ENCODE results near the gene SELENOV.

SELENOV gene

DNA sequence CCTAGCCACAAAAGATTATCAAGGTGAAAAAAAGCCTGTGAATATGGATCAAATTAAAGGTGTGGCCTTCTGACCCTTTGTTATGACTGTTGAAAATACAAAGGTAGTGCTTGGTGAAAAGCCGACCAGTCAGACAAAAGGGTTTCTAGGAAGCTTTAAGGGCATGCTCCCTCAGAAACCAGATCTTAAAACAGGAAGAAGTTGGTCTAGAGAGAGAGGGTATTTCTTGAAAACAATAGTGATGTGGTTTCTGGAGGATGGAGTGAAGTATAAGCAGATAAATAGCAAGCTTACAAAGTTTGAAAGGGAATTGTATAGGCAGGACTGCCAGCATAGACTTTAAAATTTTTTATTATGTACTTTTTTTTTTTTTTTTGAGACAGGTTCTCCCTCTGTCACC is 30.0 kb downstream of the SELENOV start:
- Histone ChIP-seq H3K36me3 (ENCODE audit: control insufficient read depth in 2 of 2, insufficient read depth in 1 of 2, low read length in 2 of 2) (no peaks in the 10 kb centered on the region), H3K4me3 (ENCODE audit: low read depth, low read length) (no peak overlapping the region), H3K9me3 (ENCODE audit: control insufficient read depth, insufficient read depth, low read depth, low read length) (no peaks in the 10 kb centered on the region), H3K27ac (ENCODE audit: extremely low read depth, low read depth, low read length) (no peak overlapping the region), H3K4me1 (ENCODE audit: control insufficient read depth, insufficient read depth, low read length) (peaks cover 5% of the 10 kb centered on the region)
- TF ChIP-seq, protein P1, sequence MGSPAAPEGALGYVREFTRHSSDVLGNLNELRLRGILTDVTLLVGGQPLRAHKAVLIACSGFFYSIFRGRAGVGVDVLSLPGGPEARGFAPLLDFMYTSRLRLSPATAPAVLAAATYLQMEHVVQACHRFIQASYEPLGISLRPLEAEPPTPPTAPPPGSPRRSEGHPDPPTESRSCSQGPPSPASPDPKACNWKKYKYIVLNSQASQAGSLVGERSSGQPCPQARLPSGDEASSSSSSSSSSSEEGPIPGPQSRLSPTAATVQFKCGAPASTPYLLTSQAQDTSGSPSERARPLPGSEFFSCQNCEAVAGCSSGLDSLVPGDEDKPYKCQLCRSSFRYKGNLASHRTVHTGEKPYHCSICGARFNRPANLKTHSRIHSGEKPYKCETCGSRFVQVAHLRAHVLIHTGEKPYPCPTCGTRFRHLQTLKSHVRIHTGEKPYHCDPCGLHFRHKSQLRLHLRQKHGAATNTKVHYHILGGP (tag by site-specific recombination; IDR thresholded peaks at IDR 0.05), result no peak
- ChIA-PET POLR2A (no interaction called here), CTCF (interaction anchor here (0.6 to 5.3 kb wide), 9 partner anchors 11 to 249 kb away, joined by 3 to 37 read pairs (median 4); partner anchors contain the start of gene EID2B)

DNA sequence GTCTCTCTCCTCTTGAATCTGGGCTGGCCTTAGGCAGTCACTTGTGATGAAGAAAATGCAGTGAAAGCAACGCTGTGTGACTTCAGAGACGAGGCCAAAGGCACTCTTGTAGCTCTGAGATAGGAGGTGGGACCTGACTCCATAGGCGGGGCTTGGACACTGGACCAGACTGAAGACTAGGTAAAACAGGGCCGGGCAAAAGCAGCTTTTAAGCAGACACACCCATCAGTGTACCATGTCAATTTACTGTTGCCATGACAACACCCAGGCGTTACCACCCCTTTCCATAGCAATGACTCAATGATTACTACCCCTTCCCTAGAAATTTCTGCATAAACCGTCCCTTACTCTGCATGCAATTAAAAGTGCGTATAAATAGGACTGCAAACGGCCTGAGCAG is 31.7 kb downstream of the SELENOV start:
- ChIA-PET POLR2A (no interaction called here), CTCF (interaction anchor here (0.6 to 7.9 kb wide), 10 partner anchors 10 to 672 kb away, joined by 3 to 148 read pairs (median 4); partner anchors contain the start of genes EID2B and TTC9B)
- Histone ChIP-seq H3K4me3 (ENCODE audit: low read depth, low read length) (no peak overlapping the region), H3K9me3 (ENCODE audit: control insufficient read depth, insufficient read depth, low read depth, low read length) (no peaks in the 10 kb centered on the region), H3K4me1 (ENCODE audit: control insufficient read depth, insufficient read depth, low read length) (peaks cover 3% of the 10 kb centered on the region; the same call in 1 of the 2 replicates), H3K36me3 (ENCODE audit: control insufficient read depth in 2 of 2, insufficient read depth in 1 of 2, low read length in 2 of 2) (no peaks in the 10 kb centered on the region), H3K27ac (ENCODE audit: extremely low read depth, low read depth, low read length) (no peak overlapping the region)
- TF ChIP-seq ZNF10 (tag by site-specific recombination; IDR thresholded peaks at IDR 0.05) (no peak), KLF1 (tag by site-specific recombination; IDR thresholded peaks at IDR 0.05) (peak; percentile 38; the same call in 1 of the 2 replicates)

DNA sequence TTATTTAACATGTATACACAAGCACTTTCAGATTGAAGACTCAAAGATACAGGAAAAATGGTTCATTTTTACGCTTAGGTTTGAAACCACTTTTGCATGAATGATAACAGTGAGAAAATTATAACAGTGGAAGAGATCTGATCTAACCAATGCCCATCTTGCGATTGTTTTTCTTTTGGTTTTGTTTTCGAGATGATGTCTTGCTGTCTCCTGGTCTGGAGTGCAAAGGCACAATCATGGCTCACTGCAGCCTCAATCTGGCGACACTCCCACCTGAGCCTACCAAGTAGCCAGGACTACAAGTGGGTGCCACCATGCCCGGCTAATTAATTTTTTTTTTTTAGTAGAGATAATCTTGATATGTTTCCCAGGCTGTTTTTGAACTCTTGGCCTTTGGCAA is 35.3 kb downstream of the SELENOV start:
- Histone ChIP-seq H3K4me3 (ENCODE audit: low read depth, low read length) (no peak overlapping the region), H3K36me3 (ENCODE audit: control insufficient read depth in 2 of 2, insufficient read depth in 1 of 2, low read length in 2 of 2) (no peaks in the 10 kb centered on the region; a peak in 1 of 3 replicates), H3K9me3 (ENCODE audit: control insufficient read depth, insufficient read depth, low read depth, low read length) (no peaks in the 10 kb centered on the region), H3K4me1 (ENCODE audit: control insufficient read depth, insufficient read depth, low read length) (no peaks in the 10 kb centered on the region), H3K27ac (ENCODE audit: extremely low read depth, low read depth, low read length) (no peak overlapping the region)
- ChIA-PET CTCF (interaction anchor here (1.1 to 7.9 kb wide), 8 partner anchors 8 to 188 kb away, joined by 3 to 148 read pairs (median 9); partner anchors contain the start of gene CLC), POLR2A (no interaction called here)
- TF ChIP-seq ZNF785 (tag by site-specific recombination; IDR thresholded peaks at IDR 0.05), result no peak
- TF ChIP-seq ZNF223 (tag by site-specific recombination; IDR thresholded peaks at IDR 0.05), result no peak
- TF ChIP-seq, protein P2, sequence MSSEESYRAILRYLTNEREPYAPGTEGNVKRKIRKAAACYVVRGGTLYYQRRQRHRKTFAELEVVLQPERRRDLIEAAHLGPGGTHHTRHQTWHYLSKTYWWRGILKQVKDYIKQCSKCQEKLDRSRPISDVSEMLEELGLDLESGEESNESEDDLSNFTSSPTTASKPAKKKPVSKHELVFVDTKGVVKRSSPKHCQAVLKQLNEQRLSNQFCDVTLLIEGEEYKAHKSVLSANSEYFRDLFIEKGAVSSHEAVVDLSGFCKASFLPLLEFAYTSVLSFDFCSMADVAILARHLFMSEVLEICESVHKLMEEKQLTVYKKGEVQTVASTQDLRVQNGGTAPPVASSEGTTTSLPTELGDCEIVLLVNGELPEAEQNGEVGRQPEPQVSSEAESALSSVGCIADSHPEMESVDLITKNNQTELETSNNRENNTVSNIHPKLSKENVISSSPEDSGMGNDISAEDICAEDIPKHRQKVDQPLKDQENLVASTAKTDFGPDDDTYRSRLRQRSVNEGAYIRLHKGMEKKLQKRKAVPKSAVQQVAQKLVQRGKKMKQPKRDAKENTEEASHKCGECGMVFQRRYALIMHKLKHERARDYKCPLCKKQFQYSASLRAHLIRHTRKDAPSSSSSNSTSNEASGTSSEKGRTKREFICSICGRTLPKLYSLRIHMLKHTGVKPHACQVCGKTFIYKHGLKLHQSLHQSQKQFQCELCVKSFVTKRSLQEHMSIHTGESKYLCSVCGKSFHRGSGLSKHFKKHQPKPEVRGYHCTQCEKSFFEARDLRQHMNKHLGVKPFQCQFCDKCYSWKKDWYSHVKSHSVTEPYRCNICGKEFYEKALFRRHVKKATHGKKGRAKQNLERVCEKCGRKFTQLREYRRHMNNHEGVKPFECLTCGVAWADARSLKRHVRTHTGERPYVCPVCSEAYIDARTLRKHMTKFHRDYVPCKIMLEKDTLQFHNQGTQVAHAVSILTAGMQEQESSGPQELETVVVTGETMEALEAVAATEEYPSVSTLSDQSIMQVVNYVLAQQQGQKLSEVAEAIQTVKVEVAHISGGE (tag by site-specific recombination; conservative IDR thresholded peaks at IDR 0.05; ENCODE audit: low read depth), result no peak
- TF ChIP-seq GLI4 (tag by site-specific recombination; IDR thresholded peaks at IDR 0.05), result no peak
- no peak for TF ChIP-seq ZNF521 (tag by site-specific recombination; IDR thresholded peaks at IDR 0.05)
- TF ChIP-seq ZXDB (tag by site-specific recombination; IDR thresholded peaks at IDR 0.05), result no peak
- TF ChIP-seq, protein P3, sequence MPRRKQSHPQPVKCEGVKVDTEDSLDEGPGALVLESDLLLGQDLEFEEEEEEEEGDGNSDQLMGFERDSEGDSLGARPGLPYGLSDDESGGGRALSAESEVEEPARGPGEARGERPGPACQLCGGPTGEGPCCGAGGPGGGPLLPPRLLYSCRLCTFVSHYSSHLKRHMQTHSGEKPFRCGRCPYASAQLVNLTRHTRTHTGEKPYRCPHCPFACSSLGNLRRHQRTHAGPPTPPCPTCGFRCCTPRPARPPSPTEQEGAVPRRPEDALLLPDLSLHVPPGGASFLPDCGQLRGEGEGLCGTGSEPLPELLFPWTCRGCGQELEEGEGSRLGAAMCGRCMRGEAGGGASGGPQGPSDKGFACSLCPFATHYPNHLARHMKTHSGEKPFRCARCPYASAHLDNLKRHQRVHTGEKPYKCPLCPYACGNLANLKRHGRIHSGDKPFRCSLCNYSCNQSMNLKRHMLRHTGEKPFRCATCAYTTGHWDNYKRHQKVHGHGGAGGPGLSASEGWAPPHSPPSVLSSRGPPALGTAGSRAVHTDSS (tag by site-specific recombination; IDR thresholded peaks at IDR 0.05), result no peak
- TF ChIP-seq ZNF610 (tag by site-specific recombination; IDR thresholded peaks at IDR 0.05; ENCODE audit: borderline replicate concordance), result no peak
- TF ChIP-seq GLIS2 (tag by site-specific recombination; IDR thresholded peaks at IDR 0.05), result no peak
- TF ChIP-seq ZNF529 (tag by site-specific recombination; IDR thresholded peaks at IDR 0.05; ENCODE audit: insufficient replicate concordance), result no peak
- TF ChIP-seq ZNF112 (tag by site-specific recombination; IDR thresholded peaks at IDR 0.05), result no peak
- no peak for TF ChIP-seq ZNF266 (tag by site-specific recombination; IDR thresholded peaks at IDR 0.05; ENCODE audit: low read depth)
- TF ChIP-seq BCL11B (tag by site-specific recombination; IDR thresholded peaks at IDR 0.05; ENCODE audit: low read depth), result no peak
- TF ChIP-seq ZSCAN23 (tag by site-specific recombination; IDR thresholded peaks at IDR 0.05), result no peak
